Measurements from ENCODE around the gene MTURN.

DNA sequence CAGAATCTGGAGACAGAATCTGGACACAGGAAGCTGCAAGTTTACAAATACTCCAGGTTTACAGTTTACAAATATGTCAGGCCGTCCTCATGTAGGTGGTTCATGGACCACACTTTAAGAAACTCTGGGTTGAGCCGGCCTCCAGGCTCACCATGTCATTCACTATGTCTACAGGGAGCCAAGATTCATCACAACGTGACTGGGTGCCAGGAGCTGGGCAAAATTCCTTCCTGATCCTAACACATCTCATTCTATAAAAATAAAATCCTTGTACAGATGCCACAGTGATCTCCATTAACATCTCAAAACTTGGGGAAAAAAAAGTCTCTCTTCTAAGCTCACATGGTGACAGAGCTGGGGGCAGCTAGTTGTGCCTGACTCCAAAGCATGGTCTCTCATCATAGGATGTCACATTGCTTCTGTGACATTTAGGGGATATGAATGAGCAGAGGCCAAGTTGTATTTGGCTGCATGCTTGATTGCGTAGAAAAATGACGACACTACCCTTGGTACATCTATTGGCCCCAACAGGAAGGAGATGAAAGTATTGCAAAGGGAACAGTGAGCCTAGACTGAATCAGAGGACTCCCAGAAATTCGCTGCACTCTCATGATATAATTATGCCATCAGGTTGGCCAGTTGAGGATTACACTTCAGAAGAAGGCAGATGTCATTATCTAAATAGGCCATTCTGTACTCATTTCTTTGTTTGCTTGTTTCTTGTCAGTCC, 35.9 kb downstream of the MTURN start:
- TF ChIP-seq CTCF (IDR thresholded peaks at IDR 0.05) = no peak
- TF ChIP-seq POLR2A (IDR thresholded peaks at IDR 0.05) = no peak

All from adrenal gland (tissue), 5 donors.